NCI-H1105 treated with DMSO at 0.1 percent for 48 hours (cell line): ENCODE data around the gene GLYATL1.

Experiments used
- DNase-seq: peaks from one replicate; lab custom pipeline; 2025; lab: John Stamatoyannopoulos, UW

Gene GLYATL1, protein sequence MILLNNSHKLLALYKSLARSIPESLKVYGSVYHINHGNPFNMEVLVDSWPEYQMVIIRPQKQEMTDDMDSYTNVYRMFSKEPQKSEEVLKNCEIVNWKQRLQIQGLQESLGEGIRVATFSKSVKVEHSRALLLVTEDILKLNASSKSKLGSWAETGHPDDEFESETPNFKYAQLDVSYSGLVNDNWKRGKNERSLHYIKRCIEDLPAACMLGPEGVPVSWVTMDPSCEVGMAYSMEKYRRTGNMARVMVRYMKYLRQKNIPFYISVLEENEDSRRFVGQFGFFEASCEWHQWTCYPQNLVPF

DNA sequence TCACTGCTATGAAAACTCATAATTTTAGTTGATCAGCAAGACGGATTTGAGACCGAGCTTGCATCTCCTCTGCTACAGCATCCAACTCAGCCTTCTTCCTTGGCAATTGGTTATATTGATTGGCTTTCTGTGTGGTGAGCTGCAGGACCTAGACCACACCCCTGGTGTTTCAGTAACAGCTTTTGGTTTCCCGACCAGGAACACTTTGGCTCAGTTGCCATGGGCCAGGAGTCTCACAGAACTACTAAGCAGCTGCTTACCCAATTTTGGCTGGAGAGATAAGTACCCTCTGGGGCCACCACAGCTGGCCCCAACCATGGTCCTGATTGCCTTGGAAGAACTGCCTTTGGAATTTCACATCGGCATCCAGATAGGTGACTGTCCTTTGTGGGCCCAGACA, at the start of gene GLYATL1:
TSS of gene GLYATL1 (plus strand) at position 212 of the 400 bp plus-strand sequence. CDS start 7,600 bp downstream, outside the sequence.
- DNase-seq, result no peak

DNA sequence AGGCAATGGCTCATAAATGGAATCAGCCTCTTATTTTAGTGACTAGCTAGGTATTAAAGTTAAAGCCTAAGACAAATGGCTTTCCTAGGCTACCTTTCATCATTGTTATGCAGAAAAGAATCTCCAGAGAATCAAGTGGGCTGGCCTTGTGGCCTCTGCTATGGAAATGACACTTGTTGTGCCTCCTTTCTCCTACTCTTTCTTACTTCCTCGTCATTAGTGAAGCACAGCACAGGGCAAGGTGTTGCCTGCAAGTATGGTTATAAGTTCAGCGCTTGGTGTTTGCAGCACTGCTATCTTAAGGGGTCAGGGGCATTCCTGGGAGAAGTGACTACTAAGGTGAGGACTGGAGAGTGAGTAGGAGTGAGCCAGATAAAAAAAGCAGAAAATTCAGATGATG, 45.4 kb upstream of the GLYATL1 start:
- no peak for DNase-seq

- DNase-seq, result no peak
These were observed 41.2 kb upstream of the GLYATL1 start for GRCh38 chr11:58898106-58898505.

DNA sequence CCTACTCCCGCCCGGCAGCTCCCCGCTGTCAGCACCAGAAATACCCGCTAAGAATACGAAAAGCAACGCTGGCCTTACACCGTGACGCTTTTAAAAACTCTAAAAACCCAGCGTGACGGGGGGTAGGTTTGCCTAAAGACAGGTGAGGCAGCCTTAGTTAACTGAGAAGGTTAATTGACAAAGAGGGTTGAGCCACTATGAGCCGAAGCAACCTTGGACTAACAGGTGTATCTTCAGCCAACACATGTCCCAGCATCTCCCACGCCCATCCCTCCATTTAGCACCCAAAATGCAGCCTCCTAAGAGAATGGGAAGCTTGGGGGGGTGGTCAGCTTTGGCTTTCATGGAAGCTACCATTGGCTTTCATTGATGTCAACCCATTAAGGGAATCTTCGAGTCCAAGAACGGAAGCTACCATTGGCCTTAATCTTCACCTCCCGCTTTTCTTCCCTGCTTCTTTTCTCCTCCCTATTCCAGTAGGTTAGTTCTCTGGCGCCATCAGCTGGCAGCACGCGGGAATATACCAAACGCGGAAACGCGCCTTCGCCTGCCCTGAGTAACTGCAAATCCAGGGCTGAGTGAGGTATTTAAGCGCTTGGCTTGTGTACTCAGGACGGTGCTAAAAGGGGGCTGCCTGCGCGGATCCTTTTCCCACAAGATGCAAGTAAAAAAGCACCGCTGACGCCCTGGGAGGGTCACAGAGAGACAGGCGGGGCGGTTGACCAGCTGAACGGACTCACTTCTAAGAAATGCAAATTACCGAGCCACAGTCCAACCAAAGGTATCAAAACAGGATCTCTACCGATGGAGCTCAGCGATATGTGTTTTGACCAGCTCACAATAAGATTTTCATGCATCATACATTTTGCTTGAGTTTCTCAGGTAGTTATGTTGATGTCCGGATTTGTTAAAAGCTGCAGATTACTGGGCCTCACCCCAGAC, 38.5 kb upstream of the GLYATL1 start:
- no peak for DNase-seq

GRCh38 chr11:58902881-58903280, 36.4 kb upstream of the GLYATL1 start:
- no peak for DNase-seq

DNA sequence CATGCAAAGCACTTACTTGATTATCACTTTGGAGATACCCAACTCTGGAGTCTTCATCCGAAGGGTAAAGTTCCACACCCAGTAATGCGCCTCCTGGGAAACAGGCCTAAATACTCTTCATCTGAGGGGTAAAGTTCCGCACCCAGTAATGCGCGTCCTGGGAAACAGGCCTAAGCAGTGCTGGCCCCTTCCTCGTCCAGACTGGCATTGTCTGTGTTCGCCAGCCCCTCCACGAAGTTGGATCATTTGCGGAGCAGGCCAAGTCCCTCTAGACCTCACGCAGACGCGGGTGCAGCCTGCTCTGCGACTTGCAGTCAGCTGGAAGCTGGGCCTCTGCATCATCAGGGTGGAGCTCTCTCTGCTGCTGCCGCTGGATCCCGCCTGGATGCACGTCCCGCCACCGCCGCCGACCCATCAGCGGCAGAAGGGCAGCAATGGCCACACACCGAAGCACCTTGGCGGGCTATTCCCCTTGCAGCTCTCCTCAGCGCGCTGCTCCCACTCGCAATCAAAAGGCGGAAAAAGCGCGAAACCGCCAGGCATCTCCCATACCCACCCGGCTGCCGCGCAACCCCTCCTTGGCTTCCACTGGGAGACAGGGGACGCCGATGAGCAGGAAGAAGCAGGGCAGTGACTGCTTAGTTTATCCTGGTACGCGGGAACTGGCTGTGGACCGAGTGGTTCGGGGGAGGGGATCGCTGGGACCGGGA, 34.1 kb upstream of the GLYATL1 start:
- DNase-seq, result peak; percentile 78

GRCh38 chr11:58905721-58906547, 33.4 kb upstream of the GLYATL1 start:
- DNase-seq, result peak; percentile 89

DNA sequence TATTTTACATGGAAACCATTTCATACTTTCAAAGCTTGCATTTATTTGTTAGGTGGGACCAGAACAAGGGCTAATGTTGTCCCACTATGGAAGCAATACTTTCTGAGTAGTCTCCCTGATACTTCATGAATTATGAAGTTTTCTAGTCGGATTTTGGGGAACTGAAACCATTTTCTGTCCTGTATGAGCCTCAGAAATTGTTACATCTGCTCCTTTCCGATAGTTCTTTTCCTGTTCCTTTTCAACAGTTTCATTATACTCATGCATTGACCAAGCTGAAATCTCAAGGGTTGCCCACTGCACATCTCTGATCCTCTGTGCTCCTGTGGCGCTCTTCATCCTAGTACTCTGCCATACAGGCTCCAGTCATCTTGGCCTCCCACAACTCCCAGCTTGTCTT, 31.5 kb upstream of the GLYATL1 start:
- DNase-seq, result no peak

GRCh38 chr11:58912124-58912523, 27.2 kb upstream of the GLYATL1 start:
- DNase-seq, result no peak

GRCh38 chr11:58913685-58914084, 25.6 kb upstream of the GLYATL1 start:
- DNase-seq, result no peak

- no peak for DNase-seq
These were observed 24.3 kb upstream of the GLYATL1 start for GRCh38 chr11:58914821-58915543.

- no peak for DNase-seq
These were observed 22.7 kb upstream of the GLYATL1 start for GRCh38 chr11:58916637-58917036.

- DNase-seq, result no peak
These were observed 22.0 kb upstream of the GLYATL1 start for GRCh38 chr11:58917159-58917783.

GRCh38 chr11:58919561-58919960, 19.7 kb upstream of the GLYATL1 start:
- DNase-seq, result no peak

DNA sequence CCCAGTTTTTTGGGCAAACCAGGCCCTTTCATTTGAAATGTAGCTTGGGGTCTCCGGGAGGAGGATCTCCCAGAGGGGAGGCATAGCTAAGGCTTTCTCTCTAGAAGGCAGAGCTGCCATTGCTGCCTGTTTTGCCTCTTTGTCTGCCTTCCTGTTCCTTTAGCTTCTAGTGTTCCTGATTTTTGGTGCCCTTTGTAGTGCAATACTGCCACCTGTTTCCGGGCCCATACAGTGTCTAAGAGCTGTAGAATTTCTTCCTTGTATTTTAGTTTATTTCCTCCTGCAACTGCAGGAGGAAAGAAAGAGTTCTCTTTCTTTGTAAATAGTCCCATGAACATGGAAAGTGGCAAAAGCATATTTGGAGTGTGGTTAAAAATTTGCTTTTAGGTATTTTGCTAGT, 19.3 kb upstream of the GLYATL1 start:
- DNase-seq, result no peak

DNA sequence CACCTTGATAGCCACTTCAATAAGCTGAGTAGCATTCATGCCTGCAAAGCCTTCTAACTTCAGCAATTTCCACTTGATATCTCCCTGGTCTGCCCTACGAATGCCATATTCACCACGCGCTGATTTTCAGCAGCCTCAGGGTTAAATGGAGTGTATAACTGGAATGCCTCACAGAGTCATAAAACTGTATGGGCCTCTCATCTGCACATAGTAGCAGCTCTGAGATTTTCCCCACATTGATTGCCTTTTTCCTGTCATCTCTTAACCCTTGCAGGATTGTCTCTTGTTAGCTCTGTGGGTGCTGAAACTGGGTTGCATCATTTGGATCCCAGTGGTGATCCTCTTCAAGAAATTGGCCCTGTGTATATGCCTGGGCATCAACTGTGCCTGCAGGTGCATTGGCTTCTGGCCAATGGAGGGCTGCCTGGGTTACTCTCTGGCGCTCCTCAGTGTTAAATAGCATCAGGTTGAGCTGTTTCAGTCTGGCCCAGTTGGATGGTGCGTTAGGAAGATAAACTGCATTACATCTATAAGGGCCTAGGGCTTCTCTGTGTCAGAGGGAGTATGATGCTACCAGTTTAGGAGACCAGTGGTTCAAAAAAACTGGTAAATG, 17.4 kb upstream of the GLYATL1 start:
- DNase-seq, result peak; percentile 67

GRCh38 chr11:58922479-58922878, 16.8 kb upstream of the GLYATL1 start:
- no peak for DNase-seq

DNA sequence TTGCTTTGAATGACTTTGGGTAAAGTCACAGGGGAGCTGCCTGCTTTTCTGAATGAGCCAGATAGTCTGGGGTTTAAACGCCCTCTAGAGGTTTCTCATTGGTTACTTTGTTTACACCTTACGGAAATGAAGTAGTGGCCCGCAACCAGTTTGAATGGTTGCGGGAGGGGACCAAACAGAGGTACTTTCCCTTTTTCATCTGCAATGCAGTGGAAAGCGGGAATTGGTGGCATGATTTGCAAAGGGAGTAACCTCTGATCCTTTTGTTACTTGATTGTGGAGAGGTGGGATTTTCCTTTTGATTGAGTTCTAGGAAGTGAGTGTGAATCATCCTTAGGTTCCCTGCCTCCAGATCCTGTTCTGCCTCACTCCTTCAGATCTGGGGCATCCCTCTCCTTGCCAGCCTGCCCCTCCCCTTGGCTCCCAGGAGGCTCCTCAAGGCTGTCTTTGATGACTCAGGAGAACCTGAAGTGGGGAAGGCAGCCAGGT, 15.9 kb upstream of the GLYATL1 start:
- no peak for DNase-seq

DNA sequence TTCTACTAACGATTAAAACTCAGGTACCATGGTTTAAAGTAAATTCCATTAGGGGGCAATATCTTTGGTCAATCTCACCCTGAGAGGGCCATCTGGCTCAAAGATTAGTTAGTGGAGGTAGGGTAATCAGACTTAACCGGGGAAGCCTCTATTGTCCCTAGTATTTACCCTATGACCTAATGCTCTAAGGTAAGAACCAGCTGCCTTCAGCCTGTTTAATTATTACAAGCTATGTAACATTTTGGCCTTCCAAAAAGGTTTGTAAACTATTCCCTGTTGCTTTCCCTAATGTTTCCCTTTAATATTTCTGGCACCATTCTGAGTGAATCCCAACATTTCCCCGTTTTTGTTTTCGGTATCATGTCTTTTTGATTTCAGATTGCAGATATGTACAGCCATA, 15.1 kb upstream of the GLYATL1 start:
- no peak for DNase-seq

DNA sequence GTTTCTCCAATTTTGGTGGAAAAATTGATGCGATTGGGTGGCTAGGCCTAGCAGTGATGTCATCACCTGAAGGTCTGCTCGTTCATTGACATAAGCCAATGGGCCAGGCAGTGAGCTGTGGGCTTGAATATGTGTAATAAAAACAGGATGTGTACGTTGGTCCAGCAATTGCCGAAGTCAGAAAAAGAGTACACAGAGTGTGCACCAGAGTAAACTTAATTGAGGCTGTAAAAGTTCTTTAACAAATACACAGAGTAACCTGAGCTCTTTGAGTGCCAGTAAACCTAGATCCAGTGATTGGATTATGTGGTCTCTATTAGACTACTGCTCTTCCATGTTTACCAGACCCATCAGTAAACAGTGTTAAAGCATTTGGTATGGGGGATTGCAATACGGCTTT, 13.0 kb upstream of the GLYATL1 start:
- no peak for DNase-seq
